IMR-90 (cell line): ENCODE measurements around the gene C1QTNF1. TPM values are rescaled to one million over a fixed set of nuclear protein-coding genes. Genes with fewer than 3 reads are reported as not detected.

Experiments used
- ATAC-seq: fragments of 200-7000 bp; cut with Tn5 transposase; 2 replicates; pipeline ENCODE4 v1.9.1; 2020; ENCODE audit warnings: low read depth, mild to moderate bottlenecking, moderate library complexity
- BruUV-seq: library from RNA; stranded (reverse); fragments of 400-500 nt; replicated peaks from 2 replicates; lab custom pipeline; 2021; lab: Mats Ljungman, UMichigan
- CTCF ChIA-PET: fragments of 300-600 bp; formaldehyde crosslinking; extraction: SDS; loops from one replicate; lab custom pipeline; 2021; ENCODE audit warnings: antibody characterized with exemption; lab: Yijun Ruan, JAX
- POLR2A ChIA-PET: fragments of 300-600 bp; sonication (Branson Sonifier 250); formaldehyde crosslinking; loops from one replicate; lab custom pipeline; 2022; ENCODE audit warnings: antibody characterized with exemption; ENCODE audit not compliant: unreplicated experiment; lab: Charles Lee
- DNase-seq: peaks from one replicate; pipeline ENCODE4 v3.0.0; 2013
- H2AFZ ChIP-seq: replicated peaks from 2 replicates; pipeline ENCODE3; 2013; ENCODE audit warnings: low read length, mild to moderate bottlenecking; ENCODE audit not compliant: poor library complexity
- H2AK5ac ChIP-seq: 2 replicates; pipeline ENCODE4 v1.6.1; 2013; ENCODE audit warnings: low read depth, low read length, inconsistent platforms
- H2AK9ac ChIP-seq: replicated peaks from 2 replicates; pipeline ENCODE3; 2013; ENCODE audit warnings: mild to moderate bottlenecking, low read depth, low read length, moderate library complexity; ENCODE audit not compliant: poor library complexity
- H2BK120ac ChIP-seq: 2 replicates; pipeline ENCODE4 v1.6.1; 2013; ENCODE audit warnings: low read depth, low read length, inconsistent platforms
- H2BK15ac ChIP-seq: 3 replicates; pipeline ENCODE4 v1.6.1; 2013; ENCODE audit warnings: low read depth, low read length, inconsistent platforms
- H2BK20ac ChIP-seq: 2 replicates; pipeline ENCODE4 v1.6.1; 2013; ENCODE audit warnings: low read depth, mild to moderate bottlenecking, inconsistent platforms, low read length, moderate library complexity
- H2BK5ac ChIP-seq: 2 replicates; pipeline ENCODE4 v1.6.1; 2013; ENCODE audit warnings: mild to moderate bottlenecking, low read depth, low read length, inconsistent platforms; ENCODE audit not compliant: poor library complexity, severe bottlenecking
- H3K14ac ChIP-seq: replicated peaks from 2 replicates; pipeline ENCODE4 v1.6.1; 2013; ENCODE audit warnings: low read depth, low read length, inconsistent platforms
- H3K18ac ChIP-seq: 2 replicates; pipeline ENCODE4 v1.6.1; 2013; ENCODE audit warnings: low read depth, low read length, control low read depth
- H3K23ac ChIP-seq: 2 replicates; pipeline ENCODE4 v1.6.1; 2013; ENCODE audit warnings: low read depth, low read length, inconsistent platforms
- H3K27ac ChIP-seq: 2 replicates; pipeline ENCODE4 v1.5.1; 2013; ENCODE audit warnings: mild to moderate bottlenecking, control low read depth, low read length; ENCODE audit not compliant: insufficient read depth
- H3K27me3 ChIP-seq: 2 replicates; pipeline ENCODE4 v1.6.1; 2013; ENCODE audit warnings: low read length; ENCODE audit not compliant: control insufficient read depth, insufficient read depth
- H3K36me3 ChIP-seq: 2 replicates; pipeline ENCODE4 v1.6.1; 2013; ENCODE audit warnings: low read length, mixed read lengths; ENCODE audit not compliant: control insufficient read depth, insufficient read depth
- H3K4ac ChIP-seq: 2 replicates; pipeline ENCODE4 v1.6.1; 2013; ENCODE audit warnings: low read depth, low read length, inconsistent platforms
- H3K4me1 ChIP-seq: 2 replicates; pipeline ENCODE4 v1.6.1; 2013; ENCODE audit warnings: low read length, mixed read lengths; ENCODE audit not compliant: control insufficient read depth, insufficient read depth
- H3K4me2 ChIP-seq: 2 replicates; pipeline ENCODE4 v1.6.1; 2013; ENCODE audit warnings: low read depth, mild to moderate bottlenecking, control low read depth, low read length, moderate library complexity
- H3K4me3 ChIP-seq: 2 replicates; pipeline ENCODE4 v1.5.1; 2013; ENCODE audit warnings: low read depth, mild to moderate bottlenecking, control low read depth, low read length, moderate library complexity; ENCODE audit not compliant: insufficient read depth
- H3K56ac ChIP-seq: 2 replicates; pipeline ENCODE4 v1.6.1; 2013; ENCODE audit warnings: low read length, inconsistent platforms; ENCODE audit not compliant: insufficient read depth; ENCODE audit errors: extremely low read depth
- H3K79me1 ChIP-seq, 2 experiments: 2 replicates each; pipeline ENCODE4 v1.6.1; 2013; ENCODE audit warnings: low read length in 2 of 2, inconsistent platforms in 1 of 2, low read depth in 1 of 2
- H3K9ac ChIP-seq: 2 replicates; pipeline ENCODE4 v1.6.1; 2013; ENCODE audit warnings: low read depth, low read length, control low read depth
- H3K9me1 ChIP-seq: 2 replicates; pipeline ENCODE4 v1.6.1; 2013; ENCODE audit warnings: low read length, inconsistent platforms; ENCODE audit not compliant: insufficient read depth
- H3K9me3 ChIP-seq: 2 replicates; pipeline ENCODE4 v1.6.1; 2013; ENCODE audit warnings: low read length; ENCODE audit not compliant: control insufficient read depth, insufficient read depth
- H4K20me1 ChIP-seq: 2 replicates; pipeline ENCODE4 v1.6.1; 2013; ENCODE audit warnings: low read length, inconsistent platforms; ENCODE audit not compliant: insufficient read depth
- H4K5ac ChIP-seq: 2 replicates; pipeline ENCODE4 v1.6.1; 2013; ENCODE audit warnings: mild to moderate bottlenecking, low read depth, low read length, control low read depth
- H4K8ac ChIP-seq, 2 experiments: 2 replicates each; pipeline ENCODE4 v1.6.1; 2013; ENCODE audit warnings: low read depth in 2 of 2, low read length in 2 of 2, control low read depth in 1 of 2, inconsistent platforms in 1 of 2
- H4K91ac ChIP-seq: 2 replicates; pipeline ENCODE4 v1.6.1; 2013; ENCODE audit warnings: low read depth, low read length, inconsistent platforms; ENCODE audit not compliant: insufficient read depth
- BHLHE40 ChIP-seq: fragments of 150-350 bp; IDR thresholded peaks from 2 replicates; pipeline ENCODE4 v1.6.1; 2016; ENCODE audit warnings: mild to moderate bottlenecking, low read depth, low read length
- ELK1 ChIP-seq: fragments of 150-350 bp; IDR thresholded peaks from 2 replicates; pipeline ENCODE4 v1.6.1; 2016; ENCODE audit warnings: low read depth, mild to moderate bottlenecking, low read length, moderate library complexity, borderline replicate concordance
- NFE2L2 ChIP-seq: fragments of 150-350 bp; IDR thresholded peaks from 2 replicates; pipeline ENCODE4 v1.6.1; 2016; ENCODE audit warnings: low read depth, mild to moderate bottlenecking, low read length
- POLR2A ChIP-seq: IDR thresholded peaks from 2 replicates; pipeline ENCODE4 v1.6.1; 2012; ENCODE audit warnings: mild to moderate bottlenecking, low read depth, low read length
- RAD21 ChIP-seq: IDR thresholded peaks from 2 replicates; pipeline ENCODE4 v1.6.1; 2012; ENCODE audit warnings: low read length, improper control_type of control experiment
- RCOR1 ChIP-seq: IDR thresholded peaks from 2 replicates; pipeline ENCODE4 v1.6.1; 2012; ENCODE audit warnings: mild to moderate bottlenecking, low read length, improper control_type of control experiment; ENCODE audit not compliant: insufficient replicate concordance
- SMC3 ChIP-seq: fragments of 150-350 bp; IDR thresholded peaks from 2 replicates; pipeline ENCODE4 v1.6.1; 2016; ENCODE audit warnings: low read depth, mild to moderate bottlenecking, antibody characterized with exemption, low read length, moderate library complexity
- USF2 ChIP-seq: fragments of 150-350 bp; IDR thresholded peaks from 2 replicates; pipeline ENCODE4 v1.6.1; 2017; ENCODE audit warnings: mild to moderate bottlenecking, antibody characterized with exemption, low read length, low read depth
- WGBS, 2 experiments: methylation state at CpG; one replicate each; pipeline versions ENCODE4 v1.1.5 to v1.1.7; 2013; ENCODE audit warnings: missing lambda C conversion rate in 2 of 2; ENCODE audit not compliant: insufficient read length in 1 of 2; ENCODE audit errors: extremely low coverage in 2 of 2; 5-methylcytosine and 5-hydroxymethylcytosine counted together
- dilution Hi-C: fragments of 300-500 bp; cut with HindIII; formaldehyde crosslinking; loops from one replicate; pipeline ENCODE4 v1.14.3; 2018; ENCODE audit warnings: low sequenced_read_pairs; ENCODE audit not compliant: unreplicated experiment
- in situ Hi-C: fragments of 300-500 bp; cut with MboI; formaldehyde crosslinking; loops from 3 replicates; pipeline ENCODE4 v1.14.3; 2019; ENCODE audit warnings: low sequenced_read_pairs, inconsistent platforms, mixed read lengths
- intact Hi-C: fragments of 100-400 bp; cut with micrococcal nuclease; formaldehyde crosslinking; loops from 2 replicates; pipeline ENCODE4 v1.10.0; 2022
- polyA plus RNA-seq, 3 experiments: library from polyadenylated mRNA; depleted of rRNA; stranded (reverse); fragments of >200 nt; gene quantifications; 2 replicates each; pipeline ENCODE4 v1.2.3, GENCODE V29; 2012; ENCODE audit warnings: low replicate concordance in 1 of 3
- total RNA-seq: library from RNA; depleted of rRNA; stranded (reverse); fragments of >200 nt; gene quantifications from 2 replicates; pipeline ENCODE4 v1.2.3, GENCODE V29; 2012
- TF ChIP-seq, protein P1 (sequence below): conservative IDR thresholded peaks from 2 replicates; pipeline ENCODE4 v1.5.1; 2012; ENCODE audit warnings: mild to moderate bottlenecking, low read depth, low read length, improper control_type of control experiment

C1QTNF1 gene
- total and polyA plus RNA-seq, 2 of the 4 experiments (the other 2 are of a cell fraction): 3.4 to 8.4 TPM

DNA sequence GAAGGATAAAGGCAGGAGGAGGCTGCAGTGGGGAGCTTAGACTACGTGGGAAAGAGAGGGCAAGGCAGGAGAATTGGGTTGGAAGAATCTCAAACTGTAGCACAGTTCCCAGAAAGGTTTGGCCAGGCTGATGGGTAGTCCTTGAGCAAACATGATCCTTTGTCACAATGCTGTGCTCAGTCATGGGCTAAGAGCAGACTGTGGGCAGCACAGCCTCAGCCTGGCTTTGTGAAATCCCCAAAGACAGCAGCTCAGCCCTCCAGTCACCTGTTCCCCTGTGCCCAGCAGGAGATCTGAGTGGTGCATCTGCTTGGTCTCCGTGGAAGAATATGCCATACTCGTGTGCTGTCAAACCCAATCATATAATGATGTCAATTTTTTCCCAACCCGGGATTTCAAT, 40.1 kb downstream of the C1QTNF1 start (continued):
- TF ChIP-seq ELK1 (no peak), BHLHE40 (no peak)

- in situ Hi-C loops: no loop called here
- dilution Hi-C loops: no loop called here
- Histone ChIP-seq H2AK5ac (no peak overlapping the region), H3K4me1 (no peaks in the 10 kb centered on the region), H3K14ac (no peak overlapping the region), H4K5ac (no peak overlapping the region), H2AFZ (no peak overlapping the region), H3K27me3 (peaks cover 19% of the 10 kb centered on the region), H2BK120ac (no peak overlapping the region), H2AK9ac (no peak overlapping the region), H3K79me1 (no peaks in the 10 kb centered on the region), H3K4me3 (no peak overlapping the region), H2BK20ac (no peak overlapping the region), H3K18ac (no peak overlapping the region), H2BK15ac (no peak overlapping the region), H3K4ac (no peak overlapping the region), H2BK5ac (no peak overlapping the region), H3K9me3 (no peaks in the 10 kb centered on the region), H3K56ac (no peak overlapping the region), H3K9ac (no peak overlapping the region), H3K4me2 (no peak overlapping the region), H3K27ac (no peak overlapping the region), H3K23ac (no peak overlapping the region), H4K91ac (no peak overlapping the region), H3K9me1 (no peaks in the 10 kb centered on the region), H3K36me3 (no peaks in the 10 kb centered on the region), H4K20me1 (no peaks in the 10 kb centered on the region), H4K8ac (no peak overlapping the region)
- WGBS, 2 experiments: no CpG with 5 or more reads among the region's 10 CpGs
- ChIA-PET POLR2A (no interaction called here), CTCF (interaction anchor here (0.7 to 1.6 kb wide), 10 partner anchors 9 to 336 kb away, joined by 3 to 6 read pairs (median 4); partner anchors contain the start of gene ENGASE)
- ATAC-seq: peak; percentile 83; the same call in 1 of the 2 replicates
- no TSS peak for BruUV-seq
- TF ChIP-seq RCOR1 (no peak), POLR2A (no peak), NFE2L2 (no peak), SMC3 (peak; percentile 30; the same call in 1 of the 2 replicates), BHLHE40 (peak; percentile 79; the same call in 1 of the 2 replicates), USF2 (peak; percentile 69; the same call in 1 of the 2 replicates), RAD21 (peak; percentile 54)
- TF ChIP-seq, protein P1, sequence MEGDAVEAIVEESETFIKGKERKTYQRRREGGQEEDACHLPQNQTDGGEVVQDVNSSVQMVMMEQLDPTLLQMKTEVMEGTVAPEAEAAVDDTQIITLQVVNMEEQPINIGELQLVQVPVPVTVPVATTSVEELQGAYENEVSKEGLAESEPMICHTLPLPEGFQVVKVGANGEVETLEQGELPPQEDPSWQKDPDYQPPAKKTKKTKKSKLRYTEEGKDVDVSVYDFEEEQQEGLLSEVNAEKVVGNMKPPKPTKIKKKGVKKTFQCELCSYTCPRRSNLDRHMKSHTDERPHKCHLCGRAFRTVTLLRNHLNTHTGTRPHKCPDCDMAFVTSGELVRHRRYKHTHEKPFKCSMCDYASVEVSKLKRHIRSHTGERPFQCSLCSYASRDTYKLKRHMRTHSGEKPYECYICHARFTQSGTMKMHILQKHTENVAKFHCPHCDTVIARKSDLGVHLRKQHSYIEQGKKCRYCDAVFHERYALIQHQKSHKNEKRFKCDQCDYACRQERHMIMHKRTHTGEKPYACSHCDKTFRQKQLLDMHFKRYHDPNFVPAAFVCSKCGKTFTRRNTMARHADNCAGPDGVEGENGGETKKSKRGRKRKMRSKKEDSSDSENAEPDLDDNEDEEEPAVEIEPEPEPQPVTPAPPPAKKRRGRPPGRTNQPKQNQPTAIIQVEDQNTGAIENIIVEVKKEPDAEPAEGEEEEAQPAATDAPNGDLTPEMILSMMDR: peak; percentile 61
- intact Hi-C loops: loop anchor here (5.0 kb wide), 1 partner anchor 327 kb away; no protein-coding TSS in a partner anchor
- peak; percentile 32 for DNase-seq
These were observed 41.2 kb downstream of the C1QTNF1 start for GRCh38 chr17:79065105-79065670.
